Epithelial cell of prostate (primary cell): ENCODE measurements around the gene ALDH3A2.
"Not testable (repeated sequence)": the region's sequence is repeated elsewhere in the genome, so short reads cannot be mapped to it uniquely, and the experiment has no call there.

Experiments used
- DNase-seq: peaks from one replicate; pipeline ENCODE4 v3.0.0-alpha.2; 2011; ENCODE audit warnings: low read depth, low spot score
- H3K27ac ChIP-seq: fragments of 450-650 bp; 2 replicates; pipeline ENCODE4 v1.5.1; 2017; ENCODE audit warnings: mild to moderate bottlenecking

The ALDH3A2 gene

DNA sequence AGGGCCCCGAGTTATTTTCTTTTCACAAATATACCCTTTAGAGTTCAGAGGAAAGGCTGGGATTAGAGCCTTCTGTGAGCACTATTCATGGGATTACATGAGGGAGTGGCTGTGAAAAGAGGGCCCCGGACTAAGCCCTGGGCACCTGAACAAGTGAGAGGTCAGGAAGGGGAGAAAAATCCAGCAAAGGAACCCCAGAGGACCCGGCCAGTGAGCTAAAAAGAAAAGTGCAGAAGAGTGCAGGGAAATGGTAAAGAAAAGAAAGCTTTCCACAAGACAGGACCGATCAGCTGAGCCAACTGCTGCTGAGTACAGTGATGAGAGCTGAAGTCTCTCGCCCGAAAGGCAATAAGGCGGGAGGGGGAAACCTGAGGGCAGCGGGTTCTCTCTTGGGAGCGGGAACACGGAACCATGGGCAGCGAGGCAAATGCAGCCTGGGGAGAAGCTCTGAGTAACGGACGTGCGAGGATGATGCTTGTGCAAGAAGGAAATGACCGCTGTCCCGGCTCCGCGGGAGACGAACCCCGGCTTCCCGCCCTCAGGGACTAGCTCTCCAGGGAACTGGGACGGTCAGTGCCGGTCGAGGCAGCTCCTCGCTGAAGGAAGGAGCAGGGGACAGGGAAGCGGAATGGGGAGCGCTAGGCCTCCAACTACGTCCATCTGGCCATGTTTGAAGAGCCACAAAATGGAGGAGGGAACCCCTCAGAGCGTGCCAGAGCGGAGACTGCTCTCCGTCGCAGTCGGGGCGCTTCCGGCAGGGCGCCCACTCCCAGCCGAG is 665 bp upstream of the ALDH3A2 start:
- peak overlapping the region; percentile 81 for H3K27ac ChIP-seq
- DNase-seq = no peak

DNA sequence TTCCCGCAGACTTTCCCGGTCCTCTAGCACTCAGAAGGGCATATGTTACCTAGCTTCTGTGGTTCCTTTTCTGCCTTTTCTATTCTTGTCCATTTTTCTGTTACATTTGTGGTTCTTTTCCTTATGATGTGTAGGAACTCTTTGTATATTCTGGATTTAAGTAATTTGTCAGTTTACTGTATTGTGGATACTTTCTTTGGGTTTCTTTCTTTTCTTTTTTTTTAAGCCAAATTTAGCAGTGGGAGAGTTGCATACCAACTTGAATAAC is 657 bp downstream of the ALDH3A2 start:
- no peak for DNase-seq
- H3K27ac ChIP-seq = peak overlapping the region; percentile 81

DNA sequence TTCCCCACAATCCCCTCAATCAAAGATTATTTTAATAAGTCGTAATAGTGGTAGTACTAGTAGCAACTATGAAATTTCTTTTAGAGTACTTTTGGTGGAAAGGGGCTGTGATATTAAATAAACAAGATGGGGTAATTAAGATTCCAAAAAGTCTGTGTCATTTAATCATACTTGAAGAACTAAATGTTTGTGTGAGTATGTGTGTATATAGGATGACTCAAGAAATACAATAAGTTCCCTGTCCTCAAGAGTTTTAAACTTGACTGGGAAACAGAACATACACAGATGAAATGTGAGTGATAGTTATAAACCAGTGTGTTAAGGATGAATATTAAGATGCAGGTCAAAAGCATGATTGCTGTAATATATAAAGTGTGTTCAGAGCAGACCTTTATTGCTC is 2.3 kb downstream of the ALDH3A2 start:
- H3K27ac ChIP-seq = peak overlapping the region; percentile 81
- no peak for DNase-seq

DNA sequence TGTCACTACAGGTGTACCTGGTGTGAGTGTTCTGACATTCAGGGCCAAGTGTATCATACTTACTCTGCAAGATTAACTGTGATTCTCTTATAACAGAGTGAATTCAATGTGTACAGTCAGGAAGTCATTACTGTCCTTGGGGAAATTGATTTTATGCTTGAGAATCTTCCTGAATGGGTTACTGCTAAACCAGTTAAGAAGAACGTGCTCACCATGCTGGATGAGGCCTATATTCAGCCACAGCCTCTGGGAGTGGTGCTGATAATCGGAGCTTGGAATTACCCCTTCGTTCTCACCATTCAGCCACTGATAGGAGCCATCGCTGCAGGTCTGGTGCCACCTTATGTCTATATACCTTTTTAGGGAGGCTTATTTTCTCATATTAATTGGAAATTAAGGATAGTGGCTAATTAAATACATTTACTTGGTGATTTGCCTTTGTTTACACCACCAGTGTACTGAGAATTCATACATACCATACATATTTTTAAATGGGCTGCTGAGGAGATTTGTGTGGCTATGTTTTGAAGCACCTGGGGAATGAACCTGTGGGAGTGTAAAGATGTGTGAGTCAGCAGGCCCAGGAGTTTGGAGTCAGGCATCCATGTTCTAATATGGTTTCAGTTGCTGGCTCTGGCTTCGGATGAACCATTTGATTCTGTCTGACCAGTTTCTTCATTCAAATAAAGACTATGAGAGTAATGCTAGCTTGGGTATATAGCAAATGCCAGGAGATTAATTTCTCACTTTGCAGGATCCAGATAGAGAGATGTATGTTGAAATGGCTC is 3.1 kb downstream of the ALDH3A2 start:
- no peak for DNase-seq
- peak overlapping the region; percentile 81 for H3K27ac ChIP-seq

DNA sequence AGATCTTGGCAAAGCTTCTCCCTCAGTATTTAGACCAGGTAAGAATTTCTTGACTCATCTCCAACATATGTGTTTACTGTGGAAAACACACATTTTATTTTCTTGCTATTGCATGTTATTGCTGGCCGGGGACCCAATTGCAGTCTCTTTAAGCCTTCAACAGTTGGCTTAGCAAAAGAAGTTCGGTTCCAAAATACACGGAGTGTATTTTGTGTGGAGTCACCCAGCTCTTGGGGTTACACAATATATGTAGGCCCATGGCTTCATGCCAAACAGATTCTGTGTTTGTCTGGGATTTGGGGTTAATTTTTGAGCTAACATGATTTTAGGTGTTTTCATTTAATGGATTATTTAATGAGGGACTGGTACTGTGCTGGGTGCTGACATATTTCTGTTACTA is 4.0 kb downstream of the ALDH3A2 start:
- DNase-seq = no peak
- peak overlapping the region; percentile 81 for H3K27ac ChIP-seq

DNA sequence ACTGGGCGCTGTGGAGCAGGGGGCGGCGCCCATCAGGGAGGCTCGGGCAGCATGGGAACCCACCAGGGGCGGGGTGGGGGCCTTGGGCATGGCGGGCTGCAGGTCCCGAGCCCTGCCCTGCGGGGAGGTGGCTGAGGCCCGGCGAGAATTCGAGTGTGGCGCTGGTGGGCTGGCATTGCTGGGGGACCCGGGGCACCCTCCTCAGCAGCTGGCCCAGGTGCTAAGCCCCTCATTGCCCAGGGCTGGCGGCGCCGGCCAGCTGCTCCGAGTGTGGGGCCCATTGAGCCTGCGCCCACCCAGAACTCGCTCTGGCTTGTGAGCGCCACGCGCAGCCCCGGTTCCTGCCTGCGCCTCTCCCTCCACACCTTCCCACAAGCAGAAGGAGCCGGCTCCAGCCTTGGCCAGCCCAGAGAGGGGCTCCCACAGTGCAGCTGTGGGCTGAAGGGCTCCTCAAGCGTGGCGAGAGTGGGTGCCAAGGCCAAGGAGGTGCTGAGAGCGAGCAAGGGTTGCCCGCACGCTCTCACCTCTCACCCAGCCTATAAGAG is 5.9 kb downstream of the ALDH3A2 start:
- DNase-seq = no peak
- H3K27ac ChIP-seq = no peak overlapping the region

DNA sequence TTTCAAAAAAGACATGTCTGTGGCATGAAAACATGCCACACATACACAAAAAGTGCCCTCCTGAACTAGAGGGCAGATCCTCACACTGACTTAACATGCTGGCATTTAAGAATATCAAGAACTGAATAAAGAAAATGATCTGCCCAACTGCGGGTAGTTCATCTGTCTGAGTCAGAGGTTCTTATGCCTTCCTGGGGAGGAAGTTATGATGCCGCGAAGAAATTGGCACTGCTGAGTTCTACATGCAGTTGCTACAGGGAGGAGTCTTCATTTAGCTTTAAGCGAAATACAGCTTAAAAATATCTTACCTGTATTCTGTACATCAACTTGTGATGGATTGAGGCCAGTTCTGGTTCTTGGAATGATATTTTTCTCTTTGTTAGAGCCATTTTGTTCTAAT is 6.3 kb downstream of the ALDH3A2 start:
- no peak for DNase-seq
- no peak overlapping the region for H3K27ac ChIP-seq

DNA sequence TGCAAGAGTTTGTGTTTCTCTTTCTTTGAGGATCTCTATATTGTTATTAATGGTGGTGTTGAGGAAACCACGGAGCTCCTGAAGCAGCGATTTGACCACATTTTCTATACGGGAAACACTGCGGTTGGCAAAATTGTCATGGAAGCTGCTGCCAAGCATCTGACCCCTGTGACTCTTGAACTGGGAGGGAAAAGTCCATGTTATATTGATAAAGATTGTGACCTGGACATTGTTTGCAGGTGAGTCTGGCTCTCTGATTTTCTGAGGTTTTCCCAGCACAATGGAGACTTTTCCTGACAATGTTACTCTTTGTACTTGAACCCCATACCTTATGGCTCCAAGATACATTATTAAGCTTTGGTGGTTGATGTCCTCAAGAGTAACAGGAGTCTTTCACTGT is 7.8 kb downstream of the ALDH3A2 start:
- no peak for DNase-seq

DNA sequence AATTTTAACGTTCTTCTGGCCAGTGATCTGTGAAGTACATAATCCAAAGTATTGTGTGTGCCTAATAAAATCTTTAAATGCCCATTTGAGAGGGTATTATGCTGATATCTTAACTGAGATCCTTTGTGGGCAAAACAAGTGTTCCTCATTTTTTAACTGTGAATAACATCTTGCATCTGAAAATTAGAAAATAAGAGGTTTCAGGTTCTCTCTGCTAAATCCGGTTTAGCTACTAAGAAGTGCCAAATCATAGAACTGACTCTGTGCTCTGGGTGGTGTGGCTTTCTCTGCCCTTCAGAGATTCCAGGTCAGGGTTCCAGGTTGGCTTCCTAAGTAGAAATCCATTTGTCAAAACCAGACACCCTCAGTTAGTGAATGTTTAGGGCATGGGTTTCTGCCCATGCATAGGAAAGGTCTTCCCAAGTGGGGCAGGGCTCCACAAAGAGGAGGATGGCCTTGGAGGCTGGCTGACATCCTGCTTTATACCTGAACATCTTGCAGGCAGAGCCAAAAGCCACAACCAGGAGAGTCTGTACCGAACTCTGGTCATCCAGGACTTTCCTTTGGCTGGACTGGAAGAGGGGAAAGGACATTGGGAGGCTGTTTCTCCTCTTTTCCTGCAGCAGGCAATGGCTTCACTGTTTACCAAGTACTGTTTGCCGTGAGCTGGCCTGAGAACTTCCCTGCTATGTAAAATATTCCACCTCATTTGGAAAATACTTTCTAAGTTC is 8.5 kb downstream of the ALDH3A2 start:
- no peak overlapping the region for H3K27ac ChIP-seq
- DNase-seq = no peak

More for the DNA sequence above, 7.8 kb downstream of the ALDH3A2 start:
- no peak overlapping the region for H3K27ac ChIP-seq

DNA sequence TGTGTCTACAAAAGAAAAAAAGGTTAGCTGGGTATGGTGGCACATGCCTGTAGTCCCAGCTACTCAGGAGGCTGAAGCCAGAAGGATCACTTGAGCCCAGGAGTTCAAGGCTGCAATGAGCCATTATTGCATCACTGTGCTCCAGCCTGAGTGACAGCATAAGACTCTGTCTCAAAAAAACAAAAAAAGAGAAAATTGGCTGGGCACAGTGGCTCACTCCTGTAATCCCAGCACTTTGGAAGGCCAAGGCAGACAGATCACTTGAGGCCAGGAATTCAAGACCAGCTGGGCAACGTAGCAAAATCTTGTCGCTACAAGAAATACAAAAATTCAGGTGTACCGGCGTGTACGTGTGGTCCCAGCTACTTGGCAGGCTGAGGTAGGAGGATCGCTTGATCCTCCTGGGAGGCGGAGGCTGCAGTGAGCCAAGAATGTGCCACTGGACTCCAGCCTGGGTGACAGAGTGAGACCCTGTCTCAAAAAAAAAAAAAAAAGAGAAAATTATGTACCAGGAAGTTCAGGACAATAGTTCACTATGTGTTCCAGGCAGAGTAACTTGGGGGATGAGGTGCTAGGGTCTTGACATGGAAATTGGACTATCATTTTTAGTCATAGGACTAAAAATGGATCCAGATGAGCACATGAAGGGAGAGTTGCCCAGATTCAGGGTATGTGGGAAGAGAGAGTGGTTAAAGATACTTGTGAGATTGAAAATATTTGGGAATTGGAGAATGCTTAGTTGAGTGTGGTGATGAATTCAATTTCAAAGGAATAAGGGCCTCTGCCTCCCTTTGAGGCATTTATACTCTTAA is 11.0 kb downstream of the ALDH3A2 start:
- no peak for DNase-seq
- H3K27ac ChIP-seq = no peak overlapping the region

DNA sequence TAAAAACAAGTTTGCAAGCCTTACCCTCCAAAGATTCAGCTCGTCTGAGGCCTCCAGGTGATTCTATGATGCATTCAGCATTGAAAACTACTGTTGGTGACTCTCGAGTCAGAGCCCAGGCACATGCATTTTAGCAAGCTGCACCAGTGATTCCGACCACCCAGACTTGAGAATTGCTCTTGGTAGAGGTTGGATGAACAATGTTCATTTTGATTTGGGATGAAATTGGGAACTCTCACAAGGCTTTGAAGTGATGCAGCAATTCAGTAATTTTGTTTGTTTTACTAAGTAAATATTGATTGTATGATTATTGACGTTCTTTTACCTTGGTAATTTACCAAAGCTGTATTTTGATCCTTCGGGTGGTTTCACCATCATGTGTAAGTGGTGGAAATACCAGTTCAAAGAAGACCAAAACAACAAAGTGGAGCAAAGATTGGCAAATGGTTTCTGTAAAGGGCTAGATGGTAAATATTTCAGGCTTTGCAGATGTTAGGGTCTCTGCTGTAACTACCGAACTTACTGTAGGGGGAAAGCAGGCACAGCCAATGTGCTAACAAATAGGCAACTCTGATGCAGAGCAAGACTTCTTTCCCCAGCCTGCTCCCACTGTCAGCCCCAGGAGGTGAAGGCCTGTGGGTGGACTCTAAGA is 11.8 kb downstream of the ALDH3A2 start:
- DNase-seq = no peak
- H3K27ac ChIP-seq = no peak overlapping the region

DNA sequence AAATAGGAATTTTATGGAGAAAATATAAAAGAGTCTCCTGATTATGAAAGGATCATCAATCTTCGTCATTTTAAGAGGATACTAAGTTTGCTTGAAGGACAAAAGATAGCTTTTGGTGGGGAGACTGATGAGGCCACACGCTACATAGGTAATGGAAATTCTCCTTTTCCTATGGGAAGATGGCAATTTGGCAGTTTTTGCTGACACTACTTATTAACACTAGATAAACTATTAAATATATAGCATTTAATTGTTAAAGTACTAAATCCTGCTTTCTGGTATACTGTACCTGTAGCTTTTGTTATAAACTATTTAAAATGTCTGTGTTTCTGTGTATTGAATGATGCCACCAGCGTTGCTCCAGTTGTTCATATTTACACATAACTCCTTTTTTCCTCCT is 12.6 kb downstream of the ALDH3A2 start:
- no peak for DNase-seq
- H3K27ac ChIP-seq = no peak overlapping the region

DNA sequence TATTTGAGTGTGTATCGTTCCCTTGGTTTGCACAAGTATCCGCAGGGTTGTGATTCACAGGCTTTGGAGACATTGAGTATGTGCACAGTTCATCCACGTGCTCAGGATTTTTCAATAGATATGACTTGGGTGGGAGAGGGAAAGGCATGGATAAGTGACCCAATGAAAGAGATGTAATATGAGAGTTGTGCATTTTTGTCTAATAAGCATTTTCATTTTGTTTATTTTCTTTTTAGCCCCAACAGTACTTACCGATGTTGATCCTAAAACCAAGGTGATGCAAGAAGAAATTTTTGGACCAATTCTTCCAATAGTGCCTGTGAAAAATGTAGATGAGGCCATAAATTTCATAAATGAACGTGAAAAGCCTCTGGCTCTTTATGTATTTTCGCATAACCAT is 14.5 kb downstream of the ALDH3A2 start:
- DNase-seq = no peak
- no peak overlapping the region for H3K27ac ChIP-seq

DNA sequence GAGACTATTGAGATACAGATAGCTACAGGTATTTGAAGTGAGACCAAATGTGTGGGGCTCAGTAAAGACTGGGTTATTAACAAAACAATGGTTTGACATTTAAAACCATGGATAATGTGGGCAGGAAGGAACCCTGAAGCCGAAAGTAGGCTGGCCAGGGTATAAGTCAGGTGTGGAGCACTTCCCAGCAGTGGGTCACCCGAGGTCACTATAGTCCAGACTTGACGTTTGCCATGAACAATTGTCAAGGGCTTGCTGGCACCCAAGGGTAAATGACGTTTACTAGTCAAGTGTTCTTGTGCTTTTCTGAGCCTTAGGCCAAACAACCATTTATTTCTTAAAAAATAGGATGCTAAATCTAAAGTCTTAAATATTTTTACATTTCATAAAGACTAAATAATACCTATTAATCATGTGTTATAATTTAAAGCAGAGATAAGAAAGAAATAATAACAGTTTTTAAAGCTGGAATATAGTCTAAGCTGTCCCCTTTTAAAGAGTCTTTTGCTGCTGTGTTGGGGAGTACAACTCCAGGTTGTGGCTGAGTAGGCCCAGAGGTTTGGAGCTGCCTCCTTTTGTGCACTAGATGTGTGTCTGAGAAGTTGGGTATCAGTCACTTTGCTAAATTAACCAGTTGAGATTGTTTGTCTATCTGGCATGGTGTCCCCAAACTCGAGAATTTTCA is 15.7 kb downstream of the ALDH3A2 start:
- DNase-seq = no peak

DNA sequence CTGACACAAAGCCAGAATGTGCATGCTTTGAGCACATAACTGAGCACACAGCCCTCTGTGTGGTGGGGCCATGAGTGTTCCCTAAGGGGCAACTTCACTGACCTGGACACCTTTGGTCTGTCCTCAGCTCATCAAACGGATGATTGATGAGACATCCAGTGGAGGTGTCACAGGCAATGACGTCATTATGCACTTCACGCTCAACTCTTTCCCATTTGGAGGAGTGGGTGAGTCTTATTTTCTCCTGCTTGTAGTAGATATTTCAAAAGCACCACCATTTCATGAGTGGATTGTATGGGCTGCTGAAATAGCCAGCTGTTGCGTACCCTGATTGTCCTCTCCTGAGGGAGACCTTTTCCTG is 16.2 kb downstream of the ALDH3A2 start:
- no peak for DNase-seq
- no peak overlapping the region for H3K27ac ChIP-seq

More for the DNA sequence above, 15.7 kb downstream of the ALDH3A2 start:
- no peak overlapping the region for H3K27ac ChIP-seq

DNA sequence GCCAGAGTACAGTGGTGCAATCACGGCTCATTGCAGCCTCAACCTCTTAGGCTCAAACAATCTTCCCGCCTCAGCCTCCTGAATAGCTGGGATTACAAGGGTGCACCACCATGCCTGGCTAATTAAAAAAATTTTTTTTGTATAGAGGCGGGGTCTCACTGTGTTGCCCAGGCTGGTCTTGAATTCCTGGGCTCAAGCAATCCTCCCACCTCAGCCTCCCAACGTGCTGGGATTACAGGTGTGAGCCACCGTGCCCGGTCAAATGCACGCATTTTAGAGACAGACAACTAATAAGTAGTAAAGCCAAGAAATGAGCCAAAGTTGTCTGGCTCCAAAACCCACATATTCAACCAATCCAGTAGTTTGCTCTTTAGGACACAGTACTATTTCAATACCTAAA is 21.1 kb downstream of the ALDH3A2 start:
- not testable (repeated sequence) for DNase-seq, H3K27ac ChIP-seq

DNA sequence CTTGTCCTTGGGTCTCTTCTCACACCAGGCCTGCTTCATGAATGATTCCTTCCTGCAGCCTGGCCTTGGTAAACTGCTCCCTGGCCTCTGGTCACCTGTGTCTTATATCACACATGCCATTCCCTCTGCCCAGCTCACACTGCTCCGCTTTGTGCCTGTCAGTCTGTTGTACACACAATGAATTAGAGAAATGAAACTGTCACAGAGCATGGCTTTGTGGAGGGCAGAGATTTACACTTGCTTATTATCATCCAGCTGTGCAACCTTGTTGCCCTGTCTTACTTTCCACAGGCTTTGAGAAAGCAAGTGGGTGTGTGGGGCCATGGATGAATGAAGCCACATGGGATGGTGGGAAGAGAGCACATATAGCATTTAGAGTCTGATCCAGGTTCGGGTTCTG is 22.4 kb downstream of the ALDH3A2 start:
- H3K27ac ChIP-seq = no peak overlapping the region

DNA sequence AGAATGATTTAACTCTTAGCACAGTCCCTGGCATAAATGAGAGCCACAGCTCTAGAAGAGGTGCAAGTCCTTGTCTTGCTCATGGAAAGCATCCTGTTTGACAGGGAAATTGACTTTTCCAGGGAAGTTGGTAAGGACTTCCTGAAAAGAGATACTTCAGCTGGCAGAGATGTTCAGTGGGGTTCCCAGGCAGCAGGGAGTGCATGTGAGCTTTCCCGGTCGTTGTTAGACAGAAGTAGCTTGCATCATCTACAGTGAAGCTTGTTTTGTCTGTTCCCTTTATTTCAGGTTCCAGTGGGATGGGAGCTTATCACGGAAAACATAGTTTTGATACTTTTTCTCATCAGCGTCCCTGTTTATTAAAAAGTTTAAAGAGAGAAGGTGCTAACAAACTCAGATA is 22.9 kb downstream of the ALDH3A2 start:
- DNase-seq = no peak
- H3K27ac ChIP-seq = no peak overlapping the region

More for the DNA sequence above, 22.4 kb downstream of the ALDH3A2 start:
- DNase-seq = no peak
